Lower lobe of right lung (tissue), 2 donors: ENCODE data around the gene SLC39A3. TPM values are rescaled to one million over a fixed set of nuclear protein-coding genes. Genes with fewer than 3 reads are reported as not detected.
A peak's percentile ranks its signal among the peaks of the same experiment; 100 is the strongest.

Experiments
- ATAC-seq, 2 donors: fragments of 200-7000 bp; cut with Tn5 transposase; one replicate each; pipeline ENCODE4 v1.9.1; 2020 to 2022; ENCODE audit warnings: mild to moderate bottlenecking in 2 of 2, moderate library complexity in 2 of 2
- DNase-seq: peaks from one replicate; pipeline ENCODE4 v3.0.0-alpha.2; 2020
- H3K27ac ChIP-seq: fragments of 200-600 bp; one replicate; pipeline ENCODE4 v1.8.0; 2022
- H3K27me3 ChIP-seq: fragments of 200-600 bp; one replicate; pipeline ENCODE4 v1.8.0; 2022; ENCODE audit warnings: low read depth
- H3K36me3 ChIP-seq: fragments of 200-600 bp; one replicate; pipeline ENCODE4 v1.8.0; 2022; ENCODE audit warnings: mild to moderate bottlenecking
- H3K4me1 ChIP-seq: fragments of 200-600 bp; one replicate; pipeline ENCODE4 v1.8.0; 2022
- H3K4me3 ChIP-seq: fragments of 200-600 bp; one replicate; pipeline ENCODE4 v1.8.0; 2022; ENCODE audit warnings: mild to moderate bottlenecking
- H3K9me3 ChIP-seq: fragments of 200-600 bp; one replicate; pipeline ENCODE4 v1.8.0; 2022
- intact Hi-C: fragments of 100-400 bp; cut with DNase I; formaldehyde crosslinking; loops from one replicate; pipeline ENCODE4 v1.11.0; 2022
- total RNA-seq: library from RNA; stranded (reverse); fragmentation: NEBNext Ultra II Directional; extraction: Animal tissue kit (Norgen Biotek cat#: 25700); gene quantifications from one replicate; pipeline ENCODE4 v1.2.1, GENCODE V29; 2021
- TF ChIP-seq, protein P1 (sequence below): fragments of 200-600 bp; IDR thresholded peaks from one replicate; pipeline ENCODE4 v1.8.0; 2022; ENCODE audit warnings: antibody characterized with exemption, mild to moderate bottlenecking
- donor health status: DM: no; HTN: yes; CAD: no; lungs with severe emphysema.

SLC39A3 gene
- total RNA-seq, 1 donor from 2014 or later: 24.4 TPM

DNA sequence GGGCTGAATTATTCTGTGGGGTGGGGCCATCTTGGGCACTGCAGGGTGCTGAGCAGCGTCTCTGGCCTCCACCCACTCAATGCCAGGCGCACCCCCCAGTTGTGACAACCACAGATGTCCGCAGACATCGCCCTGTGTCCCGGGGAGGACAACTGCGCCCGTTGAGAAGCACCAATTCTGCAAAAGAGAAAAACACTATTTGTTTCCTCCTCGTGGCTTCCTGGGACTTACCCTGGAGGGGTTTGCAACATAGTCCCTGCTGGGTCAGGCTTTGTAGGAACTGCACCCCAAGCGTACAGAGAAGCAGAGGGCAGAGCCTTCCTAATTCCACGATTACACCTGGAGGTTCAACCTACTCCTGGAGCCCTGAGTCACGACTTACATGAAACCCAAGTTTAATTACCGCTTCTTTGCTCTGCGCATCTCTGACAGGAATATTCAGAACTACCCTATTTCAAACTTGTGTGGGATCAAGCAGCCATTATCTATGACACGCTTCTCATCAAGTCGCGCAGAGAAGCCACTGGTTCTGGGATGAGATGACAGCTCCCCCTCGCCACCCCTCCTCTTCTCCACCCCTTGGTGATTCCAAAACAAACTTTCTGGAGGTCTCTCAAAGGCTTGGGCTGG lies 11.1 kb upstream of the SLC39A3 start:
- peaks cover 30% of the 10 kb centered on the region for H3K36me3 ChIP-seq
- no peaks in the 10 kb centered on the region for H3K9me3 ChIP-seq
- H3K4me1 ChIP-seq: no peaks in the 10 kb centered on the region
- DNase-seq (no peak), ATAC-seq (no peak)
- intact Hi-C loops: no loop called here
- no peak overlapping the region for H3K4me3 ChIP-seq
- H3K27me3 ChIP-seq: no peaks in the 10 kb centered on the region
- no peak overlapping the region for H3K27ac ChIP-seq
- TF ChIP-seq, protein P1, sequence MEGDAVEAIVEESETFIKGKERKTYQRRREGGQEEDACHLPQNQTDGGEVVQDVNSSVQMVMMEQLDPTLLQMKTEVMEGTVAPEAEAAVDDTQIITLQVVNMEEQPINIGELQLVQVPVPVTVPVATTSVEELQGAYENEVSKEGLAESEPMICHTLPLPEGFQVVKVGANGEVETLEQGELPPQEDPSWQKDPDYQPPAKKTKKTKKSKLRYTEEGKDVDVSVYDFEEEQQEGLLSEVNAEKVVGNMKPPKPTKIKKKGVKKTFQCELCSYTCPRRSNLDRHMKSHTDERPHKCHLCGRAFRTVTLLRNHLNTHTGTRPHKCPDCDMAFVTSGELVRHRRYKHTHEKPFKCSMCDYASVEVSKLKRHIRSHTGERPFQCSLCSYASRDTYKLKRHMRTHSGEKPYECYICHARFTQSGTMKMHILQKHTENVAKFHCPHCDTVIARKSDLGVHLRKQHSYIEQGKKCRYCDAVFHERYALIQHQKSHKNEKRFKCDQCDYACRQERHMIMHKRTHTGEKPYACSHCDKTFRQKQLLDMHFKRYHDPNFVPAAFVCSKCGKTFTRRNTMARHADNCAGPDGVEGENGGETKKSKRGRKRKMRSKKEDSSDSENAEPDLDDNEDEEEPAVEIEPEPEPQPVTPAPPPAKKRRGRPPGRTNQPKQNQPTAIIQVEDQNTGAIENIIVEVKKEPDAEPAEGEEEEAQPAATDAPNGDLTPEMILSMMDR: no peak

DNA sequence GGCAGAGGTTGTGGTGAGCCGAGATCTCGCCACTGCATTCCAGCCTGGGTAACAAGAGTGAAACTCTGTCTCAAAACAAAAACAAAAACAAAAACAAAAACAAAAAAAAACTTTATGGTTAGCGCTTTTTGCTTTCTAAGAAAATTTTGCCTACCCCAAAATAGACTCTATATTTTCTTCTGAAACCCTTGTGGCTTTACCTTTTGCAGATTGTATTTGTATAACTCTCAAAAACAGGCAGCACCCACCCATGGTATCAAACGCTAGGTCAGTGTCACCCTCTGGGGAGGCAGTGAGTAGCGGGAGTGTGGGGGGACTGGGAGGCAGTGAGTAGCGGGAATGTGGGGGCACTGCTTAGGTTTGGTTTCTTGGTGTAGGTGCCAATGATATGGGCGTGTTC lies 7.5 kb upstream of the SLC39A3 start:
- Histone ChIP-seq H3K4me3 (no peak overlapping the region), H3K9me3 (no peaks in the 10 kb centered on the region), H3K36me3 (no peaks in the 10 kb centered on the region), H3K27me3 (no peaks in the 10 kb centered on the region), H3K27ac (no peak overlapping the region), H3K4me1 (no peaks in the 10 kb centered on the region)
- intact Hi-C loops: no loop called here
- DNase-seq (no peak), ATAC-seq (no peak)
- TF ChIP-seq, protein P1: no peak

DNA sequence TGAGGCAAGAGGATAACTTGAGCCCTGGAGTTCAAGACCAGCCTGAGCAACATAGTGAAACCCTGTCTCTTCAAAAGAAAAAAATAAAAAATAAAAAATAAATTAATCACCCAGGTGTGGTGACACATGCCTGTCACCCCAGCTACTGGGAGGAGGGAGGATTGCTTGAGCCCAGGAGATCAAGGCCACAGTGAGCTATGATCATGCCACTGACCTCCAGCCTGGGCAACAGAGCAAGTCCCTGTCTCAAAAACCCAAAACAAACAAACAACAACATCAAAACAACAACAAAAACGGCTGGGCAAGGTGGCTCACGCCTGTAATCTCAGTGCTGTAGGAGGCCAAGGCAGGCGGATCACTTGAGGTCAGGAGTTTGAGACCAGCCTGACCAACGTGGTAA lies 4.3 kb upstream of the SLC39A3 start:
- Histone ChIP-seq H3K9me3 (no peaks in the 10 kb centered on the region), H3K36me3 (no peaks in the 10 kb centered on the region), H3K27ac (no peak overlapping the region), H3K4me1 (peaks cover 4% of the 10 kb centered on the region), H3K4me3 (no peak overlapping the region), H3K27me3 (no peaks in the 10 kb centered on the region)
- no peak for ATAC-seq
- intact Hi-C loops: no loop called here
- TF ChIP-seq, protein P1: no peak
- no peak for DNase-seq

DNA sequence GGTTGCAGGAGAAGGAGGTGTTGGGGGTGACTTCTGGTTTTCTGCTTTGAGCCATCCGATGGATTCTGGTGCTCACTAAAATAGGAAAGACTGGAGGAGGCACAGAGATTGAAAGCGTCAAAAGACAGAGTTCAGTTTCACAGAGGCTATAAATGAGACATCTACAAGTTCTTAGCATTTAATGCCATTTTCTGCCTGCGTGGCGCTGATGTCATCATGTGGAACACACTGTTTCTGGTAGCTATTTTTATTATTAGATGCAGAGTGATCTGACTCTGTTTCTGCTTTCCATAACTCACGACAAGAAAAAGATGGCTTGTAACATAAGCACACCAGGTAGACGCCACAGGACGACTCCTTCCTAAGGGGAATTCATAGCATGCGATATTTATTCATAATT lies 3.3 kb upstream of the SLC39A3 start:
- Histone ChIP-seq H3K4me1 (peaks cover 14% of the 10 kb centered on the region), H3K9me3 (no peaks in the 10 kb centered on the region), H3K27ac (no peak overlapping the region), H3K27me3 (no peaks in the 10 kb centered on the region), H3K4me3 (no peak overlapping the region), H3K36me3 (no peaks in the 10 kb centered on the region)
- TF ChIP-seq, protein P1: no peak
- no peak for ATAC-seq
- DNase-seq: no peak
- intact Hi-C loops: no loop called here

DNA sequence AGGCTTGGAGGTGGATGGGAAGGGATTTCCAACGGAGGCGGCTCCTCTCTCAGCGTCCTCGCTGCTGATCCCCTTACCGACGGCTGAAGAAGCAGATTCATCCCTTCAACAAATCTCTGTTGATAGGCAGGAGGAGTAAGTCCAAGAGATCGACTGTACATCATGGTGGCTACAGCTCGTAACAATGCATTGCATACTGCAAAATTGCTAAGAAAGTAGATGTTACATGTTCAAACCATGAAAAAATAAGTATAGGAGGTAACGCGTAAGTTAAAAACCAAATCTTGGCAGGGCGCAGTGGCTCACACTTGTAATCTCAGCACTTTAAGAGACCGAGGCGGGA lies 468 bp upstream of the SLC39A3 start:
- Histone ChIP-seq H3K27me3 (no peaks in the 10 kb centered on the region), H3K9me3 (no peaks in the 10 kb centered on the region), H3K27ac (no peak overlapping the region), H3K36me3 (peaks cover 15% of the 10 kb centered on the region), H3K4me1 (peaks cover 15% of the 10 kb centered on the region), H3K4me3 (peak overlapping the region; percentile 99)
- intact Hi-C loops: no loop called here
- ATAC-seq: no peak
- no peak for DNase-seq
- TF ChIP-seq, protein P1: no peak
